K562 (cell line): ENCODE results near the gene SNX25. TPM values are rescaled to one million over a fixed set of nuclear protein-coding genes. Genes with fewer than 3 reads are reported as not detected.

Experiments used
- ATAC-seq: fragments of 200-7000 bp; cut with Tn5 transposase; 3 replicates; pipeline ENCODE4 v1.9.1; 2020; ENCODE audit warnings: moderate library complexity
- BruUV-seq: library from RNA; stranded (reverse); fragments of 400-500 nt; replicated peaks from 2 replicates; lab custom pipeline; 2021; lab: Mats Ljungman, UMichigan
- CTCF ChIA-PET: fragments of 300-600 bp; formaldehyde crosslinking; extraction: SDS; loops from one replicate; lab custom pipeline; 2021; ENCODE audit warnings: low intra/inter-chr PET ratio; lab: Yijun Ruan, JAX
- POLR2A ChIA-PET: fragments of 300-600, 350-650 bp; sonication (Branson Sonifier 250); formaldehyde crosslinking; extraction: SDS; loops from one replicate; lab custom pipeline; 2021; ENCODE audit warnings: antibody characterized with exemption, inconsistent platforms; lab: Yijun Ruan, JAX
- DNase-seq, 4 experiments: peaks; one replicate each; pipeline versions ENCODE4 v3.0.0 to v3.0.0-alpha.2; 2011 to 2018; ENCODE audit warnings: low spot score in 3 of 4, mixed read lengths in 3 of 4; ENCODE audit errors: extremely low read depth in 1 of 4
- FAIRE-seq: peaks from 2 replicates; lab custom pipeline; 2011; peaks lifted over from hg19 to GRCh38; lab: Jason Lieb, UNC
- H2AFZ ChIP-seq: 2 replicates; pipeline ENCODE4 v1.6.0; 2011; ENCODE audit warnings: low read depth, low read length, control low read depth, inconsistent platforms
- H3K27ac ChIP-seq: fragments of 200-600 bp; 3 replicates; pipeline ENCODE4 v1.8.0; 2011; ENCODE audit warnings: low read depth, mild to moderate bottlenecking, control low read depth, inconsistent platforms, low read length, moderate library complexity, mixed read lengths; ENCODE audit errors: extremely low read depth
- H3K27me3 ChIP-seq, 2 experiments: fragments of 300-600 bp in 1 of 2; 2 replicates in 1 of 2; 3 replicates in 1 of 2; pipeline versions ENCODE4 v1.6.0 to v1.8.0; 2011; ENCODE audit warnings: inconsistent platforms in 2 of 2, low read length in 2 of 2, mild to moderate bottlenecking in 1 of 2, mixed read lengths in 1 of 2, moderate library complexity in 1 of 2; ENCODE audit not compliant: control insufficient read depth in 2 of 2, insufficient read depth in 2 of 2
- H3K36me3 ChIP-seq: fragments of 300-600 bp; 3 replicates; pipeline ENCODE4 v1.8.0; 2011; ENCODE audit warnings: mild to moderate bottlenecking, low read length, inconsistent platforms; ENCODE audit not compliant: control insufficient read depth, insufficient read depth
- H3K4me1 ChIP-seq, 2 experiments: fragments of 200-600 bp in 1 of 2; replicated peaks in 1 of 2; 2 replicates in 1 of 2; 3 replicates in 1 of 2; pipeline versions ENCODE4 v1.5.1 to v1.8.0; 2011; ENCODE audit warnings: inconsistent platforms in 2 of 2, low read length in 2 of 2, mild to moderate bottlenecking in 1 of 2, mixed read lengths in 1 of 2, moderate library complexity in 1 of 2; ENCODE audit not compliant: control insufficient read depth in 2 of 2, insufficient read depth in 2 of 2
- H3K4me2 ChIP-seq: 2 replicates; pipeline ENCODE4 v1.6.1; 2011; ENCODE audit warnings: low read length, control low read depth, inconsistent platforms, mixed read lengths; ENCODE audit not compliant: insufficient read depth
- H3K4me3 ChIP-seq: fragments of 200-600 bp; sonication (generic), shearing (Covaris generic); 2 replicates; pipeline ENCODE4 v1.5.1; 2016; ENCODE audit warnings: control low read depth, inconsistent platforms
- H3K79me2 ChIP-seq: fragments of 200-600 bp; 3 replicates; pipeline ENCODE4 v1.8.0; 2011; ENCODE audit warnings: low read length, inconsistent platforms; ENCODE audit not compliant: control insufficient read depth, insufficient read depth
- H3K9ac ChIP-seq, 2 experiments: 2 replicates each; pipeline versions ENCODE4 v1.6.0 to v1.6.1; 2011; ENCODE audit warnings: low read depth in 2 of 2, low read length in 2 of 2, control low read depth in 1 of 2, inconsistent platforms in 1 of 2, mild to moderate bottlenecking in 1 of 2, mixed read lengths in 1 of 2; ENCODE audit not compliant: insufficient read depth in 1 of 2
- H3K9me1 ChIP-seq: one replicate; pipeline ENCODE4 v1.6.0; 2011; ENCODE audit warnings: inconsistent platforms, mild to moderate bottlenecking, low read length, moderate library complexity; ENCODE audit not compliant: control insufficient read depth, insufficient read depth
- H3K9me3 ChIP-seq: replicated peaks from 2 replicates; pipeline ENCODE4 v1.5.1; 2011; ENCODE audit warnings: low read depth, low read length, inconsistent platforms; ENCODE audit not compliant: control insufficient read depth, insufficient read depth
- H4K20me1 ChIP-seq: replicated peaks from 2 replicates; pipeline ENCODE4 v1.6.1; 2011; ENCODE audit warnings: low read length, inconsistent platforms, mixed read lengths; ENCODE audit not compliant: control insufficient read depth, insufficient read depth
- BDP1 ChIP-seq: IDR thresholded peaks from 3 replicates; pipeline ENCODE4 v1.6.1; 2011; ENCODE audit not compliant: insufficient read length, insufficient read depth
- HINFP ChIP-seq: fragments of 450-650 bp; conservative IDR thresholded peaks from 2 replicates; pipeline ENCODE4 v1.6.1; 2016; ENCODE audit warnings: missing genetic modification characterization, low read depth, mild to moderate bottlenecking, control low read depth, missing compliant biosample characterization
- KDM5B ChIP-seq: fragments of 200-600 bp; sonication (generic); IDR thresholded peaks from 2 replicates; pipeline ENCODE4 v1.6.1; 2012; ENCODE audit warnings: low read depth, mild to moderate bottlenecking, moderate library complexity, low read length, control low read depth, inconsistent platforms; ENCODE audit not compliant: insufficient replicate concordance
- PHB ChIP-seq: fragments of 250-450 bp; sonication (Bioruptor Pico); IDR thresholded peaks from 2 replicates; pipeline ENCODE4 v1.5.0; 2021
- SMARCB1 ChIP-seq: IDR thresholded peaks from 2 replicates; pipeline ENCODE4 v1.6.1; 2011; ENCODE audit warnings: improper control_type of control experiment, low read depth; ENCODE audit not compliant: insufficient read length
- ZNF583 ChIP-seq: fragments of 250-450 bp; sonication (Bioruptor Pico); IDR thresholded peaks from 2 replicates; pipeline ENCODE4 v1.4.0; 2020
- WGBS: fragments of 100-300 bp; shearing (Covaris generic); methylation state at CpG from one replicate; pipeline ENCODE4 v1.1.6; 2016; ENCODE audit warnings: low coverage, mixed read lengths; ENCODE audit not compliant: insufficient coverage; ENCODE audit errors: missing lambda C conversion rate; 5-methylcytosine and 5-hydroxymethylcytosine counted together
- in situ Hi-C: fragments of 300-500 bp; cut with MboI; formaldehyde crosslinking; loops from 4 replicates; pipeline ENCODE4 v1.15.0; 2018; ENCODE audit warnings: inconsistent platforms, mixed read lengths
- intact Hi-C: fragments of 100-400 bp; cut with micrococcal nuclease; formaldehyde crosslinking; loops from 2 replicates; pipeline ENCODE4 v1.14.2; 2022
- polyA plus RNA-seq, 8 experiments: library from polyadenylated mRNA; depleted of rRNA in 4 of 8; stranded (reverse) in 5 of 8; unstranded in 3 of 8; fragments of >200 nt; fragmentation: Nextera tagmentation in 2 of 8; fragmentation: Illumina TruSeq in 1 of 8; extraction: Ambion mirVana in 2 of 8; extraction: Trizol in 1 of 8; gene quantifications; 2 replicates each; pipeline versions ENCODE4 v1.2.1 to v1.2.3, GENCODE V29; 2011 to 2014; ENCODE audit warnings: inconsistent platforms in 1 of 8, missing spikeins in 1 of 8
- total RNA-seq, 7 experiments: library from RNA; depleted of rRNA in 6 of 7; stranded (reverse); fragments of >200 nt in 6 of 7; fragmentation: Illumina TruSeq in 2 of 7; extraction: Trizol in 2 of 7; gene quantifications; 2 replicates each; pipeline versions ENCODE4 v1.2.1 to v1.2.3, GENCODE V29; 2011 to 2021; ENCODE audit warnings: low replicate concordance in 1 of 7

The SNX25 gene
- total and polyA plus RNA-seq, 9 of the 15 experiments (the other 6 are each of a cell fraction or from before 2014, with no cell fraction given): 2.5 to 23.4 (median 13.3) TPM

DNA sequence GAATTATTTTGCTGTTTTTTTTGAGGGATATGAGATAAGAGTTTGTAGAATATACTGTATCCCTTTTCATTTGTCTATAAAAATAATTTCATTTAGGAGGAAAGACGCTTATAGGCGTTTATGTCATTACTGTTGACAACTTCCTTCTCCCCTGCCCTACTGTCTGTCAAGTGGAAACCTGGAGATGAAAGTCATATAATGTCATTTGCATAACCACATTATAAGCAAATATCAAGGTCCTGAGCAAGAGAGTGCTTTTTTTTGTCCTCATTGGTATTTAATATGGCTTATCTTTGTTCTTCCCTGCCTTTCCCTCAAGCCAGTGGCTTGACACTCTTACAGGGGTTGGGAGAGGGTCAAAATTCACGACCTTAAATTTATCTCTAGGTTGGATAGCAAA lies 130.5 kb downstream of the SNX25 start:
- no peak overlapping the region for H3K4me2 ChIP-seq
- H3K36me3 ChIP-seq: peaks cover 12% of the 10 kb centered on the region
- no peak overlapping the region for H3K27ac ChIP-seq
- no peak for DNase-seq
- no peak overlapping the region for H2AFZ ChIP-seq
- no peak for FAIRE-seq
- no peaks in the 10 kb centered on the region for H3K79me2 ChIP-seq
- TF ChIP-seq HINFP (tag) (no peak), BDP1 (no peak), KDM5B (no peak), PHB (CRISPR knock-in tag) (no peak), ZNF583 (CRISPR knock-in tag) (no peak), SMARCB1 (no peak)
- TF ChIP-seq, all 486 proteins: peak for 0
- no TSS peak for BruUV-seq
- intact Hi-C loops (no loop called here), in situ Hi-C loops (no loop called here)
- Histone ChIP-seq H3K9ac (no peak overlapping the region), H3K4me3 (no peak overlapping the region), H3K27me3 (no peaks in the 10 kb centered on the region), H3K9me1 (no peaks in the 10 kb centered on the region), H3K9me3 (no peaks in the 10 kb centered on the region), H4K20me1 (no peaks in the 10 kb centered on the region), H3K4me1 (no peaks in the 10 kb centered on the region; a peak in 1 of 5 replicates)
- ChIA-PET CTCF (no interaction called here), POLR2A (no interaction called here)
- no peak for ATAC-seq
- 53% methylated on average over 3 of the region's 3 CpGs for WGBS
